HG03280 (cell line): Measurements from ENCODE around the gene LGALS8.
"Not testable (repeated sequence)": the region's sequence is repeated elsewhere in the genome, so short reads cannot be mapped to it uniquely, and the experiment has no call there.

Experiments used
- ATAC-seq: cut with Tn5 transposase; IDR thresholded peaks from one replicate; pipeline ENCODE4 v1.9.1; 2021; ENCODE audit warnings: mild to moderate bottlenecking, moderate library complexity; ENCODE audit not compliant: unreplicated experiment

LGALS8 gene

DNA sequence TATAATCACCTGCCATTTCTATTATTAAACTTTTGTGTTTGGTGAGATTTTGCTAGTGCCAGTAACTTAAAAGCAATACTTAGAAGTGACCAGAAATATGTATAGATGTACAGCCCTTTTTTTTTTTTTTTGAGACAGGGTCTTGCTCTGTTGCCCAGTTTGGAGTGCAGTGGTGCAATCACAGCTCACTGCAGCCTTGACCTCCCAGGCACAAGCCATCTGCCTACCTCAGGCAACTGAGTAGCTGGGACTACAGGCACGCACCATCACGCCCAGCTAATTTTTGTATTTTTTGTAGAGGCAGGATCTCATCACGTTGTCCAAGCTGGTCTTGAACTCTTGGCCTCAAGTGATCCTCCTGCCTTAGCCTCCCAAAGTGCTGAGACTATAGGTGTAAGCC lies 56.6 kb downstream of the LGALS8 start:
- not testable (repeated sequence) for ATAC-seq

DNA sequence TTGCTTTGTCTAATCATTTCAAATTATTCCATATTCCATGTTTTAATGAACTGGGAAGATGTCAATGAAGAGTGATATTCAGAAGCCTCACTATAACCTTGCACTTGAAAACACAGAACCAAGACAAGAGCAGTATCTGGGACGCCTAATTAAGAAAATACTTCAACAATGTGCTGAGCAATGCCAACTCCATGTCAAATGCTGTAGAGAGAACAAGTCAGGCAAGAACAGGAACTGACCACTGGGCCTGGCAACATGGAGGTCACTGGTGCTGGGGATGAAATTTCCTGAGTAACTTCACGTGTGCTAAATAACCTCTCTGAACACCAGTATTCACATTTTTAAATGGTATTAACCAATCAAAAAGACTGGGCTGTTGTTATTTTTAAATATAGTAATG lies 57.7 kb downstream of the LGALS8 start:
- no peak for ATAC-seq

DNA sequence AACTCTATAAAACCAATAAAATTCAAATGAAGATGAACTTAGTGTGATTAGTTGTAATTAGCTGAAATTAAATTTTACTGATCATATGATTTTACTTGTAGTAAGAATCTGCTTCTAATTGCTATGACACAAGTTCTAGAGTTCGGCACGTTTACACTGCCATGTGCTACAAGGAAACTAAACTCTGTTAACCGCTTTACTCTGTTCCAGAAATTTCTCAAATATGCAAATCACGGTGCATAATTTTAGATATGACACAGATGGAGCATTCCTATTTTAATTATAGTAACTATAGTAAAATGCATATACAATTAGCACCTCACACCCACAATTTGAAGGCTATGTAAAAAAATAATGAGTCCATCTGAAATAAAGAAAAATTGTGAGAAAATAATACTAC lies 65.7 kb downstream of the LGALS8 start:
- no peak for ATAC-seq

DNA sequence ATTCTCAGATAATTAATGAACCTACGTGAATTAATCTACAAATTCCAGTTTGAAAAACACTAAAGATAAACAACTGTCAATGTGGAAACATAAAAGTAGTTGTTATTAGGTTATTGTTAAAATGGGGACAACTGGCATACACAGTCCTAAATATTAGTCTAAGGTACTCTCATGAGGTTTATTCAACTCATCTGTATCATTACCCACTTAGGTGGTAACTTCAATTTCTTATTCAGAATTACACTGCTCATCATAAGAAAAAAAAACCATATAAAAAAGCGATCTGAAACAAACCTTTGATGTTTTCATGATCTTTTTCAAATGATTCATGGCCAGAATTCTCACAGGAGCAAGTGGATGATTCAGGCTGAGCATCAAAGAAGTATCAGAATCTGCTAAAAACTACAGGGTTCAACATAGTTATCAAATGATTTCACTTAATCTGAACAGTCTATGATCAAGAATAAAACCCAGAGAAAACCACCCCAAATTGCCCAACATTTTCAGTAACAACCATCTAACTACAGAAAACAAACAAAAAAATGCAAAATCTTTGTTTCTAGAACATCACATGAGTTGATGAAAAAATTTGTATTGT lies 66.9 kb downstream of the LGALS8 start:
- ATAC-seq, result no peak

DNA sequence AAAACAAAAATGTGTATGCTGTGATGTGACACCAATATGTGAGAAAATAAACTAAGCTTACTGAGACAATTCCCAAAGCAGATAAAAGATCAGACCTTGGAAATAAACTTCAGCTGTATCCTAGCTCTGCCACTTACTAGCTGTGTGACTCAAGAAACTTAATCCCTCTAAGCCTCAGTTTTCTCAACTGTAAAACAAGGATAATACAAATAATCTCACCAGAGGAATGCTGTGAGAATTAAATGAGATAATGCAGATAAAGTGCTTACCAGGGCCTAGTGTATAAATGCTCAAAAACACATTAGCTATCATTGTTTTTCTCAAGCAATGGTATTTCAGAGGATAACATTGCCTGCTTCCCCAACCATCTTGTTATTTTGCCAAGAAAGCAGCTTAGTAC lies 78.4 kb downstream of the LGALS8 start:
- ATAC-seq, result no peak
